ENCODE measurements around the gene ZNF383.

DNA sequence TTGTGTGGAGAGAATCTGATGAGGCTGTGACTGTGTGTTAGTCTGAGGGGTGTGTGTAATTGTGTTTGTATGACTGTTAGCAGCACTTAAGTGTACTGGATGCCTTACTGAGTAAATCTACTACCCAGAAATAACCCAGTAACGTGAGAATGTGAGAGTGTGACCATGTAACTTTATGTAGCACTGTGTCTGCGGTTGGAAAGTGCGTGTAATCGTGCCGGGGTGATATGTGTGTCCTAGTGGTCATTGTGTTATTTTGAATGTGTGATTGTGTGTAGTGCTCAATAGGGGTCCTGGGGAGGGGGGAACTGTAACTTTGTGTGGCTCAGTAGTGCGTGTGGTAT is 550 bp downstream of the ZNF383 start:
- no peak for TF ChIP-seq EZH2 (IDR thresholded peaks at IDR 0.05; ENCODE audit: borderline replicate concordance, low read length)
- TF ChIP-seq, protein P1, sequence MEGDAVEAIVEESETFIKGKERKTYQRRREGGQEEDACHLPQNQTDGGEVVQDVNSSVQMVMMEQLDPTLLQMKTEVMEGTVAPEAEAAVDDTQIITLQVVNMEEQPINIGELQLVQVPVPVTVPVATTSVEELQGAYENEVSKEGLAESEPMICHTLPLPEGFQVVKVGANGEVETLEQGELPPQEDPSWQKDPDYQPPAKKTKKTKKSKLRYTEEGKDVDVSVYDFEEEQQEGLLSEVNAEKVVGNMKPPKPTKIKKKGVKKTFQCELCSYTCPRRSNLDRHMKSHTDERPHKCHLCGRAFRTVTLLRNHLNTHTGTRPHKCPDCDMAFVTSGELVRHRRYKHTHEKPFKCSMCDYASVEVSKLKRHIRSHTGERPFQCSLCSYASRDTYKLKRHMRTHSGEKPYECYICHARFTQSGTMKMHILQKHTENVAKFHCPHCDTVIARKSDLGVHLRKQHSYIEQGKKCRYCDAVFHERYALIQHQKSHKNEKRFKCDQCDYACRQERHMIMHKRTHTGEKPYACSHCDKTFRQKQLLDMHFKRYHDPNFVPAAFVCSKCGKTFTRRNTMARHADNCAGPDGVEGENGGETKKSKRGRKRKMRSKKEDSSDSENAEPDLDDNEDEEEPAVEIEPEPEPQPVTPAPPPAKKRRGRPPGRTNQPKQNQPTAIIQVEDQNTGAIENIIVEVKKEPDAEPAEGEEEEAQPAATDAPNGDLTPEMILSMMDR (IDR thresholded peaks at IDR 0.05; ENCODE audit: low read length): no peak

All from OCI-LY1 (cell line).